WTC11 (cell line): ENCODE data around the gene PTPRK. TPM values are rescaled to one million over a fixed set of nuclear protein-coding genes. Genes with fewer than 3 reads are reported as not detected.
A peak's percentile ranks its signal among the peaks of the same experiment; 100 is the strongest.

Experiments used
- ATAC-seq: fragments of 200-7000 bp; cut with Tn5 transposase; 2 replicates; pipeline ENCODE4 v1.10.0; 2021; ENCODE audit warnings: mild to moderate bottlenecking, moderate library complexity
- CTCF ChIA-PET: fragments of 300-600 bp; sonication (Branson Sonifier 250); formaldehyde crosslinking; loops from one replicate; lab custom pipeline; 2021; ENCODE audit warnings: antibody characterized with exemption; lab: Charles Lee
- POLR2A ChIA-PET: fragments of 350-600 bp; sonication (Branson Sonifier 250); formaldehyde crosslinking; loops from one replicate; lab custom pipeline; 2021; ENCODE audit warnings: antibody characterized with exemption; lab: Charles Lee
- DNase-seq: peaks from one replicate; pipeline ENCODE4 v3.0.0; 2021; ENCODE audit warnings: low spot score
- H3K27ac Mint-ChIP-seq: 2 replicates; pipeline ENCODE4 v1.8.0; 2021; ENCODE audit warnings: mixed read lengths
- H3K27me3 Mint-ChIP-seq: 2 replicates; pipeline ENCODE4 v1.8.0; 2021; ENCODE audit warnings: low read depth, mild to moderate bottlenecking, moderate library complexity, mixed read lengths
- H3K36me3 Mint-ChIP-seq: 2 replicates; pipeline ENCODE4 v1.8.0; 2021; ENCODE audit warnings: mixed read lengths
- H3K4me1 Mint-ChIP-seq: 2 replicates; pipeline ENCODE4 v1.8.0; 2022; ENCODE audit warnings: mixed read lengths
- H3K4me3 Mint-ChIP-seq: 2 replicates; pipeline ENCODE4 v1.8.0; 2021; ENCODE audit warnings: mild to moderate bottlenecking, moderate library complexity, mixed read lengths
- H3K9me3 Mint-ChIP-seq: 2 replicates; pipeline ENCODE4 v1.8.0; 2021; ENCODE audit warnings: mixed read lengths
- ESRRA ChIP-seq: sonication (generic); formaldehyde crosslinking; IDR thresholded peaks from 2 replicates; pipeline ENCODE4 v1.8.1; 2022; ENCODE audit warnings: mild to moderate bottlenecking, missing genetic modification reagents, borderline replicate concordance
- ETV6 ChIP-seq: sonication (generic); formaldehyde crosslinking; IDR thresholded peaks from 2 replicates; pipeline ENCODE4 v1.8.1; 2022; ENCODE audit warnings: mild to moderate bottlenecking, missing genetic modification reagents
- GABPB1 ChIP-seq: sonication (generic); formaldehyde crosslinking; IDR thresholded peaks from 2 replicates; pipeline ENCODE4 v1.8.1; 2023; ENCODE audit warnings: mild to moderate bottlenecking, missing genetic modification reagents
- IRF2 ChIP-seq: sonication (generic); formaldehyde crosslinking; IDR thresholded peaks from 2 replicates; pipeline ENCODE4 v1.8.0; 2022; ENCODE audit warnings: low read depth, missing genetic modification reagents, borderline replicate concordance
- JAZF1 ChIP-seq: fragments of 250-450 bp; sonication (Bioruptor Pico); IDR thresholded peaks from 2 replicates; pipeline ENCODE4 v1.9.0; 2021; ENCODE audit warnings: moderate library complexity, mild to moderate bottlenecking, inconsistent platforms
- JUN ChIP-seq: sonication (generic); formaldehyde crosslinking; IDR thresholded peaks from 2 replicates; pipeline ENCODE4 v1.8.0; 2023; ENCODE audit warnings: mild to moderate bottlenecking, missing genetic modification reagents
- NR2C2 ChIP-seq: sonication (generic); formaldehyde crosslinking; IDR thresholded peaks from 2 replicates; pipeline ENCODE4 v1.8.0; 2022; ENCODE audit warnings: mild to moderate bottlenecking, missing genetic modification reagents
- OVOL2 ChIP-seq: fragments of 250-450 bp; sonication (Bioruptor Pico); IDR thresholded peaks from 2 replicates; pipeline ENCODE4 v1.9.0; 2021; ENCODE audit warnings: mild to moderate bottlenecking, borderline replicate concordance
- RELA ChIP-seq: sonication (generic); formaldehyde crosslinking; IDR thresholded peaks from 2 replicates; pipeline ENCODE4 v1.8.1; 2022; ENCODE audit warnings: missing genetic modification reagents, mild to moderate bottlenecking, borderline replicate concordance
- SMAD3 ChIP-seq: sonication (generic); formaldehyde crosslinking; IDR thresholded peaks from 2 replicates; pipeline ENCODE4 v1.8.0; 2022; ENCODE audit warnings: missing genetic modification reagents, mild to moderate bottlenecking, borderline replicate concordance
- SMAD4 ChIP-seq: sonication (generic); formaldehyde crosslinking; IDR thresholded peaks from 2 replicates; pipeline ENCODE4 v1.8.0; 2022; ENCODE audit warnings: mild to moderate bottlenecking, missing genetic modification reagents
- SP1 ChIP-seq: sonication (generic); formaldehyde crosslinking; conservative IDR thresholded peaks from 2 replicates; pipeline ENCODE4 v1.8.1; 2022; ENCODE audit warnings: missing genetic modification reagents
- TP53 ChIP-seq: sonication (generic); formaldehyde crosslinking; IDR thresholded peaks from 2 replicates; pipeline ENCODE4 v1.8.1; 2023; ENCODE audit warnings: mild to moderate bottlenecking, missing genetic modification reagents
- ZBTB21 ChIP-seq: sonication (generic); formaldehyde crosslinking; IDR thresholded peaks from 2 replicates; pipeline ENCODE4 v1.8.1; 2023; ENCODE audit warnings: mild to moderate bottlenecking, missing genetic modification reagents, borderline replicate concordance
- ZNF138 ChIP-seq: sonication (generic); formaldehyde crosslinking; conservative IDR thresholded peaks from 2 replicates; pipeline ENCODE4 v1.8.1; 2022; ENCODE audit warnings: mild to moderate bottlenecking, moderate library complexity, missing genetic modification reagents
- ZNF416 ChIP-seq: fragments of 250-450 bp; sonication (Bioruptor Pico); IDR thresholded peaks from 2 replicates; pipeline ENCODE4 v1.9.0; 2021; ENCODE audit warnings: mild to moderate bottlenecking, inconsistent platforms
- total RNA-seq: library from RNA; stranded (reverse); gene quantifications from 3 replicates; pipeline ENCODE4 v1.2.3, GENCODE V29; 2021
- TF ChIP-seq, protein P1 (sequence below): fragments of 200-600 bp; IDR thresholded peaks from 2 replicates; pipeline ENCODE4 v1.8.0; 2022; ENCODE audit warnings: antibody characterized with exemption
- TF ChIP-seq, protein P2 (sequence below): sonication (generic); formaldehyde crosslinking; IDR thresholded peaks from 2 replicates; pipeline ENCODE4 v1.8.0; 2022; ENCODE audit warnings: mild to moderate bottlenecking, missing genetic modification reagents
- TF ChIP-seq, protein P3 (sequence below): fragments of 250-450 bp; sonication (Bioruptor Pico); IDR thresholded peaks from 2 replicates; pipeline ENCODE4 v2.1.2; 2022; ENCODE audit warnings: mild to moderate bottlenecking, moderate library complexity
- TF ChIP-seq, protein P4 (sequence below): sonication (generic); formaldehyde crosslinking; conservative IDR thresholded peaks from 2 replicates; pipeline ENCODE4 v1.8.1; 2022; ENCODE audit warnings: mild to moderate bottlenecking, missing genetic modification reagents
- TF ChIP-seq, protein P5 (sequence below): sonication (generic); formaldehyde crosslinking; IDR thresholded peaks from 2 replicates; pipeline ENCODE4 v1.8.0; 2022; ENCODE audit warnings: missing genetic modification reagents
- TF ChIP-seq, protein P6 (sequence below): sonication (generic); formaldehyde crosslinking; IDR thresholded peaks from 2 replicates; pipeline ENCODE4 v1.8.0; 2023; ENCODE audit warnings: mild to moderate bottlenecking, missing genetic modification reagents
- TF ChIP-seq, protein P7 (sequence below): sonication (generic); formaldehyde crosslinking; IDR thresholded peaks from 2 replicates; pipeline ENCODE4 v1.8.1; 2022; ENCODE audit warnings: low read depth, mild to moderate bottlenecking, moderate library complexity, missing genetic modification reagents, borderline replicate concordance

PTPRK gene
- total RNA-seq, 1 experiment from 2014 or later: 44.8 TPM

DNA sequence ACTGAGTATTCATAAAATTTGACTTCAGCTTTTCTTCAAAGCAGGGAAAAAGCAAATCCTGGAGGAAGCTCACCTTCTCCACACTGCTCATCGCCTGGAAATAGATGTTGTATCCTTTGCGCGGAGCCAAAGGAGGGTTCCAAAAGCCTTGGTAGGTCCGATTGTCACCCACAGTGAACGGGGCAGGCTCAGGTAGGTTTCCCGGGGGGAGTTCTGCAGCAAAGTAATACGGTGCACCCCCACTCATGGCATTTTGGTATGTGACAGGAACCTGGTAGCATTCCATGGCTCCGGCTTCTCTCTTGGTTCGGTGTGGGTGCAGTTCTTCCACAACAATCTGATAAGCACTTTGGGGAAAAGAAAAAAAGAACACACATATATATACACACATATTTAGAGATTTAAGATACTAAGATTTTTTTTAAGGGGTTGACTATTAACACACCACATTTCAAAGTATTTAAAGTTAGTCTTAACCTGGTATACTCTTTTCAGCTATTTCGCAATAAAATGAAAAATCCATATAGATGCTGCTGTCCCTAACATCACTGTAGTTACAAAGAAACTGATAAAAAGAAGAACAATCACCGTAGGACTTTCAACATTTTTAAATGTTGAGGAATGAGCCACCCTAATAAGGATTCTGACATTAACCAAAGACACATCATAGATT, 452.8 kb downstream of the PTPRK start:
- POLR2A ChIA-PET: no interaction called here
- H3K27ac Mint-ChIP-seq: 0 out of 2 replicates have a peak overlapping the region, but pooled peaks have one; percentile 24
- CTCF ChIA-PET: no interaction called here

DNA sequence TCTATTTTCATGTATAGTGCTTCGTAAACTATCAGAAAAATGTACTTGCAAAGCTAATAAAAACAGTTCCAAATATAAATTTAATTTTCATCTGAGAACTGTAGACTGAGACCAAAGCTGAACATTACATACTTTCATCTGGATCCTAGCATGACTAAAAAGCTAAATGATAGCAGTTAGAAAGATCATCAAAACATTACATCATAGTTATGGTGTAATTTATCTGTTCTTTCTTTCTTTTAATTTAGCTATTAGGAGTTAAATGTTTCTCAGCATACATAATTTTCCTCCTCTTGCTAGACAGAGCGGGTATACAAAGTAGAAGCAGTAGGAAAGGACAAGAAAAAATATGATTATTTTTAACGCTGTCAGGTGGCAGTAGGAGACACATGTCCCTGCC, 455.3 kb downstream of the PTPRK start:
- ATAC-seq (no peak), DNase-seq (no peak)
- Mint-ChIP-seq H3K9me3 (no peaks in the 10 kb centered on the region), H3K4me3 (no peak overlapping the region), H3K4me1 (peaks cover 32% of the 10 kb centered on the region), H3K27ac (no peak overlapping the region), H3K27me3 (no peaks in the 10 kb centered on the region), H3K36me3 (no peaks in the 10 kb centered on the region)
- ChIA-PET CTCF (no interaction called here), POLR2A (no interaction called here)
- TF ChIP-seq ZBTB21 (no peak), JAZF1 (CRISPR knock-in tag) (no peak), RELA (CRISPR knock-in tag) (no peak), SMAD4 (CRISPR knock-in tag) (no peak), JUN (CRISPR knock-in tag) (no peak), ESRRA (no peak), GABPB1 (CRISPR knock-in tag) (no peak), ETV6 (no peak)
- TF ChIP-seq, protein P1, sequence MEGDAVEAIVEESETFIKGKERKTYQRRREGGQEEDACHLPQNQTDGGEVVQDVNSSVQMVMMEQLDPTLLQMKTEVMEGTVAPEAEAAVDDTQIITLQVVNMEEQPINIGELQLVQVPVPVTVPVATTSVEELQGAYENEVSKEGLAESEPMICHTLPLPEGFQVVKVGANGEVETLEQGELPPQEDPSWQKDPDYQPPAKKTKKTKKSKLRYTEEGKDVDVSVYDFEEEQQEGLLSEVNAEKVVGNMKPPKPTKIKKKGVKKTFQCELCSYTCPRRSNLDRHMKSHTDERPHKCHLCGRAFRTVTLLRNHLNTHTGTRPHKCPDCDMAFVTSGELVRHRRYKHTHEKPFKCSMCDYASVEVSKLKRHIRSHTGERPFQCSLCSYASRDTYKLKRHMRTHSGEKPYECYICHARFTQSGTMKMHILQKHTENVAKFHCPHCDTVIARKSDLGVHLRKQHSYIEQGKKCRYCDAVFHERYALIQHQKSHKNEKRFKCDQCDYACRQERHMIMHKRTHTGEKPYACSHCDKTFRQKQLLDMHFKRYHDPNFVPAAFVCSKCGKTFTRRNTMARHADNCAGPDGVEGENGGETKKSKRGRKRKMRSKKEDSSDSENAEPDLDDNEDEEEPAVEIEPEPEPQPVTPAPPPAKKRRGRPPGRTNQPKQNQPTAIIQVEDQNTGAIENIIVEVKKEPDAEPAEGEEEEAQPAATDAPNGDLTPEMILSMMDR: no peak
- TF ChIP-seq, protein P2, sequence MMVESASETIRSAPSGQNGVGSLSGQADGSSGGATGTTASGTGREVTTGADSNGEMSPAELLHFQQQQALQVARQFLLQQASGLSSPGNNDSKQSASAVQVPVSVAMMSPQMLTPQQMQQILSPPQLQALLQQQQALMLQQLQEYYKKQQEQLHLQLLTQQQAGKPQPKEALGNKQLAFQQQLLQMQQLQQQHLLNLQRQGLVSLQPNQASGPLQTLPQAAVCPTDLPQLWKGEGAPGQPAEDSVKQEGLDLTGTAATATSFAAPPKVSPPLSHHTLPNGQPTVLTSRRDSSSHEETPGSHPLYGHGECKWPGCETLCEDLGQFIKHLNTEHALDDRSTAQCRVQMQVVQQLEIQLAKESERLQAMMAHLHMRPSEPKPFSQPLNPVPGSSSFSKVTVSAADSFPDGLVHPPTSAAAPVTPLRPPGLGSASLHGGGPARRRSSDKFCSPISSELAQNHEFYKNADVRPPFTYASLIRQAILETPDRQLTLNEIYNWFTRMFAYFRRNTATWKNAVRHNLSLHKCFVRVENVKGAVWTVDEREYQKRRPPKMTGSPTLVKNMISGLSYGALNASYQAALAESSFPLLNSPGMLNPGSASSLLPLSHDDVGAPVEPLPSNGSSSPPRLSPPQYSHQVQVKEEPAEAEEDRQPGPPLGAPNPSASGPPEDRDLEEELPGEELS: no peak

More for the DNA sequence above, 452.8 kb downstream of the PTPRK start:
- ATAC-seq (peak; percentile 46), DNase-seq (no peak)
- Mint-ChIP-seq H3K9me3 (no peaks in the 10 kb centered on the region), H3K36me3 (no peaks in the 10 kb centered on the region), H3K4me1 (peaks cover 32% of the 10 kb centered on the region), H3K4me3 (no peak overlapping the region), H3K27me3 (no peaks in the 10 kb centered on the region)
- TF ChIP-seq TP53: no peak
- TF ChIP-seq, protein P3, sequence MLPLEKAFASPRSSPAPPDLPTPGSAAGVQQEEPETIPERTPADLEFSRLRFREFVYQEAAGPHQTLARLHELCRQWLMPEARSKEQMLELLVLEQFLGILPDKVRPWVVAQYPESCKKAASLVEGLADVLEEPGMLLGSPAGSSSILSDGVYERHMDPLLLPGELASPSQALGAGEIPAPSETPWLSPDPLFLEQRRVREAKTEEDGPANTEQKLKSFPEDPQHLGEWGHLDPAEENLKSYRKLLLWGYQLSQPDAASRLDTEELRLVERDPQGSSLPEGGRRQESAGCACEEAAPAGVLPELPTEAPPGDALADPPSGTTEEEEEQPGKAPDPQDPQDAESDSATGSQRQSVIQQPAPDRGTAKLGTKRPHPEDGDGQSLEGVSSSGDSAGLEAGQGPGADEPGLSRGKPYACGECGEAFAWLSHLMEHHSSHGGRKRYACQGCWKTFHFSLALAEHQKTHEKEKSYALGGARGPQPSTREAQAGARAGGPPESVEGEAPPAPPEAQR (CRISPR knock-in tag): no peak
- TF ChIP-seq IRF2 (CRISPR knock-in tag): no peak
- TF ChIP-seq SMAD3 (CRISPR knock-in tag): no peak
- TF ChIP-seq, protein P4, sequence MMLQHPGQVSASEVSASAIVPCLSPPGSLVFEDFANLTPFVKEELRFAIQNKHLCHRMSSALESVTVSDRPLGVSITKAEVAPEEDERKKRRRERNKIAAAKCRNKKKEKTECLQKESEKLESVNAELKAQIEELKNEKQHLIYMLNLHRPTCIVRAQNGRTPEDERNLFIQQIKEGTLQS (CRISPR knock-in tag): no peak
- no peak for TF ChIP-seq OVOL2 (CRISPR knock-in tag)
- TF ChIP-seq SP1 (CRISPR knock-in tag): no peak
- no peak for TF ChIP-seq NR2C2 (CRISPR knock-in tag)
- TF ChIP-seq, protein P5, sequence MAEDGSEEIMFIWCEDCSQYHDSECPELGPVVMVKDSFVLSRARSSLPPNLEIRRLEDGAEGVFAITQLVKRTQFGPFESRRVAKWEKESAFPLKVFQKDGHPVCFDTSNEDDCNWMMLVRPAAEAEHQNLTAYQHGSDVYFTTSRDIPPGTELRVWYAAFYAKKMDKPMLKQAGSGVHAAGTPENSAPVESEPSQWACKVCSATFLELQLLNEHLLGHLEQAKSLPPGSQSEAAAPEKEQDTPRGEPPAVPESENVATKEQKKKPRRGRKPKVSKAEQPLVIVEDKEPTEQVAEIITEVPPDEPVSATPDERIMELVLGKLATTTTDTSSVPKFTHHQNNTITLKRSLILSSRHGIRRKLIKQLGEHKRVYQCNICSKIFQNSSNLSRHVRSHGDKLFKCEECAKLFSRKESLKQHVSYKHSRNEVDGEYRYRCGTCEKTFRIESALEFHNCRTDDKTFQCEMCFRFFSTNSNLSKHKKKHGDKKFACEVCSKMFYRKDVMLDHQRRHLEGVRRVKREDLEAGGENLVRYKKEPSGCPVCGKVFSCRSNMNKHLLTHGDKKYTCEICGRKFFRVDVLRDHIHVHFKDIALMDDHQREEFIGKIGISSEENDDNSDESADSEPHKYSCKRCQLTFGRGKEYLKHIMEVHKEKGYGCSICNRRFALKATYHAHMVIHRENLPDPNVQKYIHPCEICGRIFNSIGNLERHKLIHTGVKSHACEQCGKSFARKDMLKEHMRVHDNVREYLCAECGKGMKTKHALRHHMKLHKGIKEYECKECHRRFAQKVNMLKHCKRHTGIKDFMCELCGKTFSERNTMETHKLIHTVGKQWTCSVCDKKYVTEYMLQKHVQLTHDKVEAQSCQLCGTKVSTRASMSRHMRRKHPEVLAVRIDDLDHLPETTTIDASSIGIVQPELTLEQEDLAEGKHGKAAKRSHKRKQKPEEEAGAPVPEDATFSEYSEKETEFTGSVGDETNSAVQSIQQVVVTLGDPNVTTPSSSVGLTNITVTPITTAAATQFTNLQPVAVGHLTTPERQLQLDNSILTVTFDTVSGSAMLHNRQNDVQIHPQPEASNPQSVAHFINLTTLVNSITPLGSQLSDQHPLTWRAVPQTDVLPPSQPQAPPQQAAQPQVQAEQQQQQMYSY (CRISPR knock-in tag): no peak
- TF ChIP-seq, protein P6, sequence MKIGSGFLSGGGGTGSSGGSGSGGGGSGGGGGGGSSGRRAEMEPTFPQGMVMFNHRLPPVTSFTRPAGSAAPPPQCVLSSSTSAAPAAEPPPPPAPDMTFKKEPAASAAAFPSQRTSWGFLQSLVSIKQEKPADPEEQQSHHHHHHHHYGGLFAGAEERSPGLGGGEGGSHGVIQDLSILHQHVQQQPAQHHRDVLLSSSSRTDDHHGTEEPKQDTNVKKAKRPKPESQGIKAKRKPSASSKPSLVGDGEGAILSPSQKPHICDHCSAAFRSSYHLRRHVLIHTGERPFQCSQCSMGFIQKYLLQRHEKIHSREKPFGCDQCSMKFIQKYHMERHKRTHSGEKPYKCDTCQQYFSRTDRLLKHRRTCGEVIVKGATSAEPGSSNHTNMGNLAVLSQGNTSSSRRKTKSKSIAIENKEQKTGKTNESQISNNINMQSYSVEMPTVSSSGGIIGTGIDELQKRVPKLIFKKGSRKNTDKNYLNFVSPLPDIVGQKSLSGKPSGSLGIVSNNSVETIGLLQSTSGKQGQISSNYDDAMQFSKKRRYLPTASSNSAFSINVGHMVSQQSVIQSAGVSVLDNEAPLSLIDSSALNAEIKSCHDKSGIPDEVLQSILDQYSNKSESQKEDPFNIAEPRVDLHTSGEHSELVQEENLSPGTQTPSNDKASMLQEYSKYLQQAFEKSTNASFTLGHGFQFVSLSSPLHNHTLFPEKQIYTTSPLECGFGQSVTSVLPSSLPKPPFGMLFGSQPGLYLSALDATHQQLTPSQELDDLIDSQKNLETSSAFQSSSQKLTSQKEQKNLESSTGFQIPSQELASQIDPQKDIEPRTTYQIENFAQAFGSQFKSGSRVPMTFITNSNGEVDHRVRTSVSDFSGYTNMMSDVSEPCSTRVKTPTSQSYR: no peak
- no peak for TF ChIP-seq ZNF138 (CRISPR knock-in tag)
- TF ChIP-seq, protein P7, sequence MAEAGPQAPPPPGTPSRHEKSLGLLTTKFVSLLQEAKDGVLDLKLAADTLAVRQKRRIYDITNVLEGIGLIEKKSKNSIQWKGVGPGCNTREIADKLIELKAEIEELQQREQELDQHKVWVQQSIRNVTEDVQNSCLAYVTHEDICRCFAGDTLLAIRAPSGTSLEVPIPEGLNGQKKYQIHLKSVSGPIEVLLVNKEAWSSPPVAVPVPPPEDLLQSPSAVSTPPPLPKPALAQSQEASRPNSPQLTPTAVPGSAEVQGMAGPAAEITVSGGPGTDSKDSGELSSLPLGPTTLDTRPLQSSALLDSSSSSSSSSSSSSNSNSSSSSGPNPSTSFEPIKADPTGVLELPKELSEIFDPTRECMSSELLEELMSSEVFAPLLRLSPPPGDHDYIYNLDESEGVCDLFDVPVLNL (CRISPR knock-in tag): no peak
- TF ChIP-seq ZNF416 (CRISPR knock-in tag): no peak
